ENCODE data around the gene TMEM151B.

The TMEM151B gene

DNA sequence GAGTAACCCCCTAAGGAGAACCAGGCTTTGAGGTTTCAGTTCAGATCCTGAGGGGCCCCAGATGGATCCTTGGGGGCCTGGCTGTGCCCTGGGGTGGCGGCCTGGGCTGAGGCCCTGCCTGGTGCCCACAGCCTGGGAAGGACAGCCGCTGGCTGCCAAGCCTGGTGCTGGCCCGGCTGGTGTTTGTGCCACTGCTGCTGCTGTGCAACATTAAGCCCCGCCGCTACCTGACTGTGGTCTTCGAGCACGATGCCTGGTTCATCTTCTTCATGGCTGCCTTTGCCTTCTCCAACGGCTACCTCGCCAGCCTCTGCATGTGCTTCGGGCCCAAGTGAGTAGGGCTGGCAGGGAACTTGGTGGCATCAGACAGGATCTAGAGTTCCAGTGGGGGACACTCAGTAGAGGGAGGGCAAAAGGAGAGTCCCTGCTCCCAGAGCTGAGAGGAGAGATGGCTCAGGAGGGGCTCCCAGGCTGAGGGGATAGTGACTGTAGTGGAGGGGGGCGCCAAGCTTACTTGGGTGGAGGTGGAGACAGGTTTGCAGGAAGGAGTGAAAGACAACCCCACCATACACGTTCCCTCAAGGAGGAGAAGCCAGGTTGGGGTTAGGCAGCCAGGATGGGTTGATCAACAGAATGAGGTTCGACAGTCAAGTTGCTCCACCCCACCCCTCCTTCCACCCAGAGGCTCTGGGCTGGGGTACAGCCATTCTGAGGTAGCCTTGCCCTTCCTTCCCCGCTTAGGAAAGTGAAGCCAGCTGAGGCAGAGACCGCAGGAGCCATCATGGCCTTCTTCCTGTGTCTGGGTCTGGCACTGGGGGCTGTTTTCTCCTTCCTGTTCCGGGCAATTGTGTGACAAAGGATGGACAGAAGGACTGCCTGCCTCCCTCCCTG lies 37.3 kb upstream of the TMEM151B start:
- no peak for DNase-seq (ENCODE audit: low spot score)

DNA sequence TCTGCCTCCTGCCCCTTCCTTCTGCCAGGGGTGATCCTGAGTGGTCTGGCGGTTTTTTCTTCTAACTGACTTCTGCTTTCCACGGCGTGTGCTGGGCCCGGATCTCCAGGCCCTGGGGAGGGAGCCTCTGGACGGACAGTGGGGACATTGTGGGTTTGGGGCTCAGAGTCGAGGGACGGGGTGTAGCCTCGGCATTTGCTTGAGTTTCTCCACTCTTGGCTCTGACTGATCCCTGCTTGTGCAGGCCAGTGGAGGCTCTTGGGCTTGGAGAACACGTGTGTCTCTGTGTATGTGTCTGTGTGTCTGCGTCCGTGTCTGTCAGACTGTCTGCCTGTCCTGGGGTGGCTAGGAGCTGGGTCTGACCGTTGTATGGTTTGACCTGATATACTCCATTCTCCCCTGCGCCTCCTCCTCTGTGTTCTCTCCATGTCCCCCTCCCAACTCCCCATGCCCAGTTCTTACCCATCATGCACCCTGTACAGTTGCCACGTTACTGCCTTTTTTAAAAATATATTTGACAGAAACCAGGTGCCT lies 36.6 kb upstream of the TMEM151B start:
- DNase-seq (ENCODE audit: low spot score) = no peak

DNA sequence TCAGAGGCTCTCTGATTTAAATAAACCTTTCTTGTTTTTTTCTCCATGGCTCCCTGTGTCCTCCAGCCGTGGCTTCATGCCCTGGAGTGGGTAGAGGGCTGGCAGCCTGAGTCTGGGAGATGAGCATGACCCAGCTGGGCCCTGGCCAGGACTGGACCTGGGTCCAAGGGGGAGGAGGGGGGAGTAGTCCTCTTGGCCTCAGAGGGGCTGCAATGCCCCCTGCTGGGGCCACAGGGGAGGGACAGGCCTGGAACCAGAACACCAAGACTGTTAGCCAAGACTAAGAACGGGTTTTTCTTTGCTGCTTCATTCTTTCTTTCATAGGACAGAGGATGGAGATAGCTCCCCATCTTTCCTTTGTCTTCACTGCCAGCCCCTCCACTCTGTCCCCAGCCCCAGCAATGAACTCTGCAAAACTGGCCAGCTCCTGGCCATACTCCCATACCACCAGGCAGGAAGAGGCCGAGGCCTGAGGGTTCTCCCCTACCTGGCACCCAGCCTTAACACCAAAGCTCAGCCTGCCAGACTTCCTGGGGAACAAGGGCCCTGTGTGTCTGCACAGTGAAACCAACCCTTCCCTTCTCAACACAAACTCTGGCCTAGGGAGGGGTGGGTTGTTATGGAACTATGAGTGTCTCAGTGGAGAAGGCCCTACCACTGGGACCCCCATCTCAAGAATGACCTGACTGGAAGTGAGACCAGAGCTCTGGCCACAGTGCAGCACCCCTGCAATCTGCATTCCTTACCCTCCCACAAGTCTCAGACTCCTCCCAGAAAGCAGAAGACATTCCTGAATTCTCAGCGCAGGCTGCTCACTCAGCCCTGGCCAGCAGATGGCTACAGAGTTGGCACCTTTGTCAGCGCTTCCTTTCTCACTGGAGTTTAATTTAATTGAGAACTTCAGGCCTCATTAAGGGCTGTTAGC lies 35.9 kb upstream of the TMEM151B start:
- DNase-seq (ENCODE audit: low spot score) = peak; percentile 88

DNA sequence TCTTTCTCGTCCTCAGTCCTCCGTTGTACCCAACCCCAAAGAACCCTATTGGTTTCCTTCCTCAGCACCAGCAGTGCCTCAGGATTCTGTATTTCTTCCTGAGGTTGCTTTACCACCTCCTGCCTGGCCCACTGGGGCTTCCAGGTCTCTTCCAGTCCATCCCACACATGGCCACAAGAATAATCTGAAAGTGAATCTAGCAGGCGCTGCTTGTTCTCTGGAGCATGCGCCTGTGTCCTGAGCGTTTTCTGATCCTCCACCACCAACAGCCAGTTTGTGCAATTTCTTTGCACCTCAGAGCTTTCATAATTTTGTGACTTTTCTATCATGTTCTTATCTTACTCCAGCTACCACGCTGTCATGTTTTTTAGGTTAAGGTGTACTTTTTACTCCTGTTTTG lies 35.0 kb upstream of the TMEM151B start:
- no peak for DNase-seq (ENCODE audit: low spot score)

DNA sequence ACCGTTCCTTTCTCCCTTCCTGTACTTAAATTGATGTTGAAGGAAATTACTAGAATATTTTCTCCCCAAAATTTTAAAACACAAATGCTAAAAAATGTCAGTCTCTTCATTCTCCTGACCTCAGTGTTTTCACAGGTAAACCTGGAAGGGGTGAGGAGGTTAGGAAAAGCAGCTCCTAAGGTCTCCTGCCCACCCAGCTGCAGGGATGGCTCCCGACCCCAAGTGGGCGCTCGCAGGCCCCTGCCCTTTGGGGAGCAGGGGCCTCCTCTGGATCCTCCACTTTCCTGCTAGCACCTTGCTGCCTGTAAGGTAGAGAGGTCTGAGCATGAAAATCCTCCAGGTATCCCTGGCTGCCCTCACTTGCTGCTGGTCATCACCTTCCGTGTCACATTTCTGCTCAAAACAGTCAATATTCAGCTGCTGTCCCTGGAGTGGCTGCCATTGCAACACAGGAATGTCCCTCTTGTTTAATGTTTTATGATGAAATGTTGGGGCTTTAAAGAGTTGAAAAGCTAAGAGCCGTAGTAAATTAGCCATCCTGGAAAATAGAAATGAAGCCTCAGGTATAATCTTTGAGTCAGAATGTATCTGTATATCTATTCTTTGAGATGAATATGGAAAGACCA lies 34.2 kb upstream of the TMEM151B start:
- DNase-seq (ENCODE audit: low spot score) = no peak

DNA sequence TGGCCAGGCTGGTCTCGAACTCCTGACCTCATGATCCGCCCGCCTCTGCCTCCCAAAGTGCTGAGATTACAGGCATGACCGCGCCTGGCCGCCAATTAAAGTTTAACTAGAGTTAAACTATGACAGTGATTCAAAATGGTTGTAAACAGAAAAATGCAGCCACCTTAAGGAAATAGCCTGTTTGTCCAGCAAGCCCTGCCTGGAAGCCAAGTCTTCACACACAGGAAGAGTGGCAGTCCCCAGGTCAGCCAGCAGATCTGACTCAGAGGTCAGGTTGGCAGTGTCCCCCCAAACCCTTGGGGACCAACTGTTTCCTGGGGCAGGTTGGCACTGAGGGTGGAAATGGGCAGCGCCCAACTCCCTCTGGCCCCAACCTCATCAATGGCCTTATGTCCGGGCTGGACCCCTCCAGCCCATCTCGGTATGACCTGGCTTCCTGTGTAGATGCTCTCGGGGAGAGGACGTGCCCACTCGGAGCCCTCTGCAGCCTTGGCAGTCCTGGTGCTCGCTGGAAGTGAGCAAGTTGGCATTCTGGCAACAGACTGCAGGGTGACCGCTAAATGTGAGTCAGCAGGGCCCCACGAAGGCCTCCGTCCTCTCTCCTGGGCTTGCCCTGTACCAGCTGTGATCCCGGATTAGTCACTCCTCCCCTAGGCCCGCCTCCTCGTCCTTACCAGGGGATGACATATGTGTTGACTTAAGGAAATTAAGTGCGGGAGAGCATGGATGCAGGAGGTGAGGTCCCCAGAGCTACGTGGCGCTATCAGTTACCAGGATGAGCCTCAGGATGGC lies 33.0 kb upstream of the TMEM151B start:
- peak; percentile 100 for DNase-seq (ENCODE audit: low spot score)

DNA sequence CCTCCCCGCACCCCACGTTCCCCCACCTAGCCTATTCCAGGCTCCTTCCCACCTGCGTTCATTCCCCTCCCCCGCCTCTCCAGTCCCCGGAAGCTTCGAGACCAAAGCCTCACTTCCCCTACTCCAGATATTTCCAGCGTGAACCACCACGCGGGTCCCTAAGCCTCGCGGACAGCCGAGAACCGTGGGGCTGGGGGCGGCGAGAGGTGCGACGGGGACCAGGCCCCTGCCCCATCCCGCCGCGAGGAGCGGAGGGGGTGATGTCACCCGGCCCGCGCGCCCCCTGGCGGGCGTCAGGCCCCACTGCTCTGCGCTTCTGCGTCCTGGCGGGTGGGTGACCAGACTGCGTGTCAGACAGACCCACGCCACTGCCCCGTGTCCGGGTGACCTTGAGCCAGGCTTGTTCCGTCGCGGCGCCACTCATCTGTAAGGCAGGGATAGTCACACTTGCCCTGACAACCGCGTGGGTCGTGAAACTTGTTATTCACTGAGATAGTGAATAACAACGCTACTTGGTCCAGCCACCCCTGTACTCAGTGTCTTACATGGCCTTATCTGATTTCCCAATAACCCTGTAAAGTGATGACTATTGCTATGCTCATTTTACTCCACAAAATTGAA lies 32.3 kb upstream of the TMEM151B start:
- peak; percentile 78 for DNase-seq (ENCODE audit: low spot score)

DNA sequence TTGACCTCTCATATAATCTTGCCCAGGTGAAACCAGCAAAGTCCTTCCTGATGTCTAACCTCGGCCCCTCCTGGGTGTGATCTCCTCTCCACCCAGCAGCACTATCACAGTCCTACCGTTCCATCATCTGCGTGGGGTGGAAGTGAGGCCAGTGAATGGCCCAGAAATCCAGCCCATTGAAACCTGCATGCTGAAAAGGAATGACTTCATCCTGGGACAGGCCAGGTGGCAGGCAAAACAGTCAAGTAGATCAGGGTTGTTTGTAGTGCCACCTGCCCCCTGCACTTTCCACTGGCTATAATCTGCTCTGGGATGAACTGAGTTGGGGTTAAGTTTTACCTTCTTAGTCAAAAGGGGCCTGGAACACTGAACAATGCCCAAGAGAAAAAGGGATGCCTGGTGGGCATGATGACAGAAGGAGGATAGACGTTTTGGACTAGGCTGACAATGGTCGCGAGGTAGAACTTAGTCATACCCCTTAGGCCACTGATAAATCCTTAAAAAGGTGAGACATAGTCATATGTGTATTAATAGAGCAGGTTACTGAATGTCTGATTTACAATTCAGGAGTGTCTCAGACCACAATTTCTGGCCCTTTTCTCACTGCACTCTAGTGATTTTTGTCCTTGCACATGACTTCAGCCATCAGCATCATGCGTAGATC lies 31.4 kb upstream of the TMEM151B start:
- DNase-seq (ENCODE audit: low spot score) = peak; percentile 43

DNA sequence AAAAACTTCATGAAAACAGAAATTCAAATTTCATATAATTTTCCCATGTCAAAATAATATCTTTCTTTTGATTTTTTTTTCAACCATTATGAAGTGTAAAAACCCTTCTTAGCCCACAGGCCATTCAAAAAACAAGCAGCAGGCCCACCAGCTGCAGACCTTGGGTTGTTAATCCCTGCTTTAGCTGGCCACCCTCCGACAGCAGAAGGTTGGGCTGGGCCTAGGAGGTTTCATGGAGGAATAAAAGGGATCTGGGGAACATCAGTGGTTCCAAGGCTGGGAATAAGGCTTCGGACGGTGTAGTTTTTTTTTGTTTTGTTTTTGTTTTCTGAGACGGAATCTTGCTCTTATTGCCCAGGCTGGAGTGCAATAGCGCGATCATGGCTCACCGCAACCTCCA lies 26.9 kb upstream of the TMEM151B start:
- no peak for DNase-seq (ENCODE audit: low spot score)

DNA sequence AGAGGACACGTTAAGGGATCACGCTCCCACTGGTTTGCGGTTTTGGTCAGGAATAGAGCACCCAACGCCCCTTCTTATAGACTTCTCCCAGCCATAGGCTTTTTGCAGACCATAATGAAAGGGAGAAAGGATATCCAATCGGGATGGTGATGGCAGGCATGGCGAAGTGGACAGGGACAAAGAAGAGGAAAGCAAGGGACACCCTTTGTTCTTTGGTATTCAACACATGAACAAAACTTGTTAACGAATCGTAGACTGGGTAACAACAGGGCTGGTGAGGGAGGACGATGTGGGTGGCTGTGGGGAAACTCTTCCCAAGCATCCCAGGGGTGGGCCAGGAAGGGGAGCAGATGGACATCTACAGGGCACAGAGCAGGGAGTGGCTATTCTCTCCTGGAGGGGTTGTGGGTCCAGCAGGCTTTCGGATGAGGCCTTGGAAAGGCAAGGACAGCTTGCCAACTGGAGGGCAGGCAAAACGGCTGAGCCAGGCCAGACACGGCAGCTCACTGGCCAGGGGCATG lies 24.8 kb upstream of the TMEM151B start:
- no peak for DNase-seq (ENCODE audit: low spot score)

DNA sequence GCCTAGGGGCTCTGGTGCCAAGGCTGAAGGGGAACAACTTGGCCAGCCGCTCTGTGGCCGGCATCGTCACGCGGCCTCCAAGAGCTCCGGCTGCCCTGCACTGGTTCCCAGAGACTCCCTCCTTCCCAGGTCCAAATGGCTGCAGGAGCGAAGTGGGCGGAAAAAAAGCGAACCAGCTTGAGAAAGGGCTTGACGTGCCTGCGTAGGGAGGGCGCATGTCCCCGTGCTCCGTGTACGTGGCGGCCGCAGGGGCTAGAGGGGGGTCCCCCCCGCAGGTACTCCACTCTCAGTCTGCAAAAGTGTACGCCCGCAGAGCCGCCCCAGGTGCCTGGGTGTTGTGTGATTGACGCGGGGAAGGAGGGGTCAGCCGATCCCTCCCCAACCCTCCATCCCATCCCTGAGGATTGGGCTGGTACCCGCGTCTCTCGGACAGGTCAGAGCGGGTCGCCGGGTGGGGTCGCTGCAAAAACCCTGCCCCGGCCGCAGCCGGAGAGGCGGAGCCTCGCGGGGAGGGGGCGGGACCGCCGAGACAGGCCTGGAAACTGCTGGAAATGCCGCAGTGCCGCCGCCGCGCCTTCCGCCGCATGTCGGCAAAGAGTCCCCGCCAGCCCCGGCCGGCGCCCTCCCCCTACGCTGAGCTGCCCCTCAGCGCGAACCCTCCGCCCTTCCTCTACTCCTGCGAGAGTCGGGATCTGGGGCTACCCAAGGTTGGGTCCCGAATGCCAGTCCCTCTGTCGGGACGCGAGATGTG lies 24.2 kb upstream of the TMEM151B start:
- peak; percentile 90 for DNase-seq (ENCODE audit: low spot score)

DNA sequence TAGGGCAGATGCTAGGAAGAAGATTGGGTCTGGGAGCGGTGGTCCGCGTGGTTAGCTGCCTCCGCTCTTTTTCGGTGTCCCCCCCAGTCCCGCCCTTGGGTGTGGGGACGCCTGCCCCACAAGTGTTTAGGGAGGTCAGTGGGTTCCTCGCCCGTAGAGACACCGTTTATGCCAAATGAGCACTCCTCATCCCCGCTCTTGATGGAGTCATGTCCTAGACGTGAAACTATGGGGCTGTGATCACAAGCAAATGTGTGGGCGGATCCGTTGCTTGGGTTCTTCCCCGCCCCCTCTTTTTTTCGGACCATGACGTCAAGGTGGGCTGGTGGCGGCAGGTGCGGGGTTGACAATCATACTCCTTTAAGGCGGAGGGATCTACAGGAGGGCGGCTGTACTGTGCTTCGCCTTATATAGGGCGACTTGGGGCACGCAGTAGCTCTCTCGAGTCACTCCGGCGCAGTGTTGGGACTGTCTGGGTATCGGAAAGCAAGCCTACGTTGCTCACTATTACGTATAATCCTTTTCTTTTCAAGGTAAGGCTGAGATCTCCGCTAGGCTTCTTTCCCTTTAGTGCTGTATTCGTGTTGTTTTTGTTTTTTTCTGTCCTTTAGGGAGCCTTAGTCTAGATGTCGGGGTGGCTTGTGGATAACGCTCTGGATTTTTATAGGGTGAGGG lies 23.4 kb upstream of the TMEM151B start, which contains the start of gene HSP90AB1:
TSS of gene HSP90AB1 (plus strand) at position 439 of the 675 bp plus-strand sequence. CDS start 1,529 bp downstream, outside the sequence.
- peak; percentile 100 for DNase-seq (ENCODE audit: low spot score)

DNA sequence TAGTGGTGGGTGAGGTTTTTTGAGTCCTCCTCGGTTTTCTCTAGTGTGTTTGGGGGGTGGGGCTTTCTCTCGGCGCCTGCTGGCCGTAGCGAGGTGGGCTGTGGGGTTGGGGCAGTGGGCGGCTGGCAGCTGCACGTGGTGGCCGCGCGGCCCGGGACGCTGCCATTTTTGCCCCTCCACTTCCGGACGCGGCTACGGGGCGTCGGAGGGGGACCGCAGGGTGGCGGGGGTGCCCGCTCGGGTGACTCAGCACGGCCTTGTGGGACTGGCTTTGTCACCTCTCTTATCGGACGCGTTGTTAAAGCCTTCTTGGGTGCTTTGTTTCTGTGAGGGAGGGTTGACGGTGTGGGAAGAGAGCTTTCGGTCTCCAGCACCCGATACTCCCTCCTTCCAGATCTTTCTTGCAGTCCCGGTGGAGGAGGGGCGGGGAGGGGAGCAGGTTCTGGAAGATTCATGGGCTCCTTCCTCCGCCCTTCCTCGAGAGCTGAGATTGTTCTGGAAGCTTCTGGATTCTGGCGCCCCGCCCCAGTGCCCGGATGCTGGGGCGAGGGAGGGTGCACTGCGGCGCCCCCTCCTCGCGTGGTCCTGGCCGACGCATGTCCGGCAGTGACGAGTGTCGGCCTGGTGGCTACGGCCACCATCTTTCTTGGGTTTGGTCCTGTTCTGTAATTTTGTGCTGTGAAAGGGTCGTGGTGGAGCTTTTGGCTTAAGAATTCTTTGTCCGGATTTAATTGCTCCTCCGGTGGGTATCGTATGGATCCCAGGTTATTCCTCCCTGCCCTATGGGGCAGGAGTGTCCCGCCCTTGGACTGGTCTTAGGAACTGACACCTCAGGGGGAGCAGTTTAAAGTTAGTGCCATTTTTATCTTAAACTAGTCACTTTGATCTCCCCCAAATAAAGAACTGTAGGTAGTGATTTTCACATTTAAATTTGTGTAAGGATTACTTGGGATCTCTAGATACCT lies 22.6 kb upstream of the TMEM151B start:
- DNase-seq (ENCODE audit: low spot score) = peak; percentile 72

DNA sequence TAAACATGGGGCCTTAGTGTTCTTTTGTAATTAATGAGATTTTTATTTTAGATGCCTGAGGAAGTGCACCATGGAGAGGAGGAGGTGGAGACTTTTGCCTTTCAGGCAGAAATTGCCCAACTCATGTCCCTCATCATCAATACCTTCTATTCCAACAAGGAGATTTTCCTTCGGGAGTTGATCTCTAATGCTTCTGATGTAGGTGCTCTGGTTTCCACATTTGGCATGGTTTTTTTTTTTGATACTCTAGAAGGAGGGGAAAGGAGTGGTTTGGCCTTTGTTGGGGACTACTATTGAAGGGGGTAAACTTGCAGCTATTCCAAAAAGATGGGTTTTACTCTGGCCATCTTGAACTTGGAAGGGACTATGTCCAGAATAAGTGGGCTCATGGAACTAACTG lies 21.7 kb upstream of the TMEM151B start:
- no peak for DNase-seq (ENCODE audit: low spot score)

DNA sequence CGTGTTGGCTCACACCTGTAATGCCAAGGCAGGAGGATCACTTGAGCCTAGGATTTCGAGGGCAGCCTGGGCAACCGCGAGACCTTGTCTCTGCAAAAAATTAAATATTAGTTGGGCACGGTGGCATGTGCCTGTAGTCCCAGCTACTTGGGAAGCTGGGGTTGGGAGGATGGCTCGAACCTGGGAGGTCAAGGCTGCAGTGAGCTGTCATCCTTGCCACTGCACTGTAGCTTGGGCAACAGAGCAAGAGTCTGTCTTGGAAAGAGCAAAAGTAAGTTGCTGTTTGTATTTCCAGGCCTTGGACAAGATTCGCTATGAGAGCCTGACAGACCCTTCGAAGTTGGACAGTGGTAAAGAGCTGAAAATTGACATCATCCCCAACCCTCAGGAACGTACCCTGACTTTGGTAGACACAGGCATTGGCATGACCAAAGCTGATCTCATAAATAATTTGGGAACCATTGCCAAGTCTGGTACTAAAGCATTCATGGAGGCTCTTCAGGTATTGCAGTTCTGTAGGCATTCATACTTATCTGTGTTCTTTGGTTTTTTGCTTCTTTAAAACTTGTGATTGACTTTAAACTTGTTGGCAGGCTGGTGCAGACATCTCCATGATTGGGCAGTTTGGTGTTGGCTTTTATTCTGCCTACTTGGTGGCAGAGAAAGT lies 21.0 kb upstream of the TMEM151B start:
- DNase-seq (ENCODE audit: low spot score) = no peak

DNA sequence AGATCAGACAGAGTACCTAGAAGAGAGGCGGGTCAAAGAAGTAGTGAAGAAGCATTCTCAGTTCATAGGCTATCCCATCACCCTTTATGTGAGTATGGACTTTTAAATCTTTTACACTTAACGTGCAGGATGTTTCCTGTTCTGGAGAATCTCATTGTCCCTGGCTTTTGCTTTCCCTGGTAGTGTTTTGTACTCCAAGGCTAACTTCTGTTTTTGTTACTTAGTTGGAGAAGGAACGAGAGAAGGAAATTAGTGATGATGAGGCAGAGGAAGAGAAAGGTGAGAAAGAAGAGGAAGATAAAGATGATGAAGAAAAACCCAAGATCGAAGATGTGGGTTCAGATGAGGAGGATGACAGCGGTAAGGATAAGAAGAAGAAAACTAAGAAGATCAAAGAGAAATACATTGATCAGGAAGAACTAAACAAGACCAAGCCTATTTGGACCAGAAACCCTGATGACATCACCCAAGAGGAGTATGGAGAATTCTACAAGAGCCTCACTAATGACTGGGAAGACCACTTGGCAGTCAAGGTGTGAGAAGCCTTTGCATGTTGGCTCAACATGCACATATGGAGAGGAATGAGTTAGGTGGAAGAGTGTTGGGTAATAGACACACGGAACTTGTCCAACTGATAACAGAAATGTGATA lies 20.1 kb upstream of the TMEM151B start:
- no peak for DNase-seq (ENCODE audit: low spot score)
